Measurements from ENCODE around the gene SPRYD4.
"Not testable (repeated sequence)": the region's sequence is repeated elsewhere in the genome, so short reads cannot be mapped to it uniquely, and the experiment has no call there.

GRCh38 chr12:56514014-56514318 is 45.6 kb downstream of the SPRYD4 start:
- TF ChIP-seq CTCF (IDR thresholded peaks at IDR 0.05): peak in 1 of 3 donors; percentile 7
- TF ChIP-seq POLR2AphosphoS5 (IDR thresholded peaks at IDR 0.05): not testable (repeated sequence)
